ENCODE results near the gene MYO7A.

The MYO7A gene

DNA sequence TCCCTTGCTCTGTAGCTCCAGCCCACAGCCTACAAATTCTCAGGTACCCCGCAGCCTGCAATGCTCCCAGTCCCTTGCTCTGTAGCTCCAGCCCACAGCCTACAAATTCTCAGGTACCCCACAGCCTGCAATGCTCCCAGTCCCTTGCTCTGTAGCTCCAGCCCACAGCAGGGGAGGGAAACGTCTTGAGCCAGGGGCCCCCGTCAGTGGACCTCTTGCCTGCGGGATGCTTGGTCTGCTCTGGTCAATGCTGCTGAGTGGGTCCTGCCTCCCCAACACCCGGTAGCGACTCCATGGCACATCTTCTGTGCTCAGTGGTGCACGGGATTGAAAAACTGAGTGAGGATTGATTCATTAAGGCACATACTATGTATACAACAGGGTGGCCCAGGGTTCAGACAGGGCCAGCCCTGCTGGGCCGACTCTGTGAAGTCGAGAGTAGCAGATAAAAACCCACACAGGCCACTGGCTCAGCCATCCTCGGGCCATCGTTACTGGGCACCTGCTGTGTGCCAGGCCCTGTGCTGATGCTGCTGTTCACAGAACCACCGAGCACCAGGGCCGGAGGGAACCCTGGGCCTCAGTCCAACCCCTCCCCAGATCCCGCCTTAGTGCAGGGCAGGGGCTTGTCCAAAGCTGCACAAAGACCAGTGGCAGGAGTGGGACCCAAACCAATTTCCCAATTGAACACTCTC, 69.7 kb downstream of the MYO7A start:
- TF ChIP-seq GATA2 (IDR thresholded peaks at IDR 0.05; ENCODE audit: low read depth, low read length) (no peak), GATA3 (IDR thresholded peaks at IDR 0.05; ENCODE audit: low read depth, low read length) (no peak)

DNA sequence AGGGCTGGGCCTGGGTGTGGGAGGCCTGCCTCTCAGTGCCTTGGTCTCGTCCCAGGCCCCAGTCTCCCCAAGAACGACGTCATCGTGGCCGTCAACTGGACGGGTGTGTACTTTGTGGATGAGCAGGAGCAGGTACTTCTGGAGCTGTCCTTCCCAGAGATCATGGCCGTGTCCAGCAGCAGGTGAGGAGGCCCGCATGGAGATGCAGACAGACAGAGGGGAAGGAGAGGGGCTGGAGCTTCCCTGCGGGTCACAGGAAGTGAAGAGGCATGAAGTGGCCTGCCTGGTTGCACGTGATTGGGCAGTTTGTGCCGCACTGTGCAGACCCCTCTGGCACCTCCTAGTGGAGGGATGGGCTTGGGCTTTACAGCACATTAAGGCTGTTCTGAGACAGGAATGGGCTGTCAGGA, 70.4 kb downstream of the MYO7A start:
- TF ChIP-seq GATA3 (IDR thresholded peaks at IDR 0.05; ENCODE audit: low read depth, low read length) (no peak), GATA2 (IDR thresholded peaks at IDR 0.05; ENCODE audit: low read depth, low read length) (no peak)

GRCh38 chr11:77199137-77199745, 71.2 kb downstream of the MYO7A start:
- TF ChIP-seq GATA2 (IDR thresholded peaks at IDR 0.05; ENCODE audit: low read depth, low read length) (no peak), GATA3 (IDR thresholded peaks at IDR 0.05; ENCODE audit: low read depth, low read length) (no peak)

DNA sequence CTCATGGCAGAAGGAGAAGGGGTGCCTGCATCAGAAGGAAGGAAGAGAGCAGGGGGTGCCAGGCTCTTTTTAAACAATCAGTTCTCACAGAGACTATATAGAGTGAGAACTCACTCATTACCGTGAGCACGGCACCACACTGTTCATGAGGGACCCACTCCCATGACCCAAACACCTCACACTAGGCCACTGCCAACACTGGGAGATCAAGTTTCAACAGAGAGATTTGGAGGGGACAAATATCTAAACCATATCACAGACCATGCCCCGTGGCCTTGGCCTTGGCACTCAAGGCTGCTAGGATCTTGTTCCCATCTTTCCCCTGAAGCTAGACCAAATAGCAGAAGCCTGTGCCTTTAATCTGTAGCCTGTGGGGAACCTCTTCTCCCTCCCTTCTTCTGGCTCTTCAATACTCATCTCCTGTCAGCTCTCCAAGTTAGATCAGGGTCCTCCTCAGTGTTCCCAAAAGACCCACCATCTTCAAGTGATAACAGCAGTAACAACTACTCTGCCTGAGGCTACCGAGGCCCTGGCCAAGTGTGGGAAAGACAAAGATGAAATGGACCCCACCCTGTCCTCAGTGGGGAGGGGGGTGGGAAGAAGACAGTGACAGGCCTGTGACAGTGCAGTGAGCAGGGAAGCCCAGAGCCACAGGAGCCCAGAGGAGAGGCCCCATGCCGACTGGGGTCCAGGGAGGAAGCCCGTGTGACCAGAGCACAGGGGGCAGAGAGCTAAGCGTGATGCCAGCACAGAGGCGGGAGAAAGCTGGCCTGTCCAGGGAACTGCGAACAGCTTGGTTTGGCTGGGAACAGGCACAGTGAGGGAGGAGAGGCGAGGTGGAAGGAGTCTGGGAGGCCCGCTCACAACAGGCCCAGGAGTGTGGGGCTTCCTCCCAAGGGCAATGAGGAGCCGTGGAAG, 72.6 kb downstream of the MYO7A start:
- TF ChIP-seq GATA3 (IDR thresholded peaks at IDR 0.05; ENCODE audit: low read depth, low read length) = no peak
- no peak for TF ChIP-seq GATA2 (IDR thresholded peaks at IDR 0.05; ENCODE audit: low read depth, low read length)

- no peak for TF ChIP-seq GATA3 (IDR thresholded peaks at IDR 0.05; ENCODE audit: low read depth, low read length)
- TF ChIP-seq GATA2 (IDR thresholded peaks at IDR 0.05; ENCODE audit: low read depth, low read length) = no peak
Observed at GRCh38 chr11:77201370-77201769, 73.3 kb downstream of the MYO7A start.

GRCh38 chr11:77201991-77202841, 74.2 kb downstream of the MYO7A start:
- no peak for TF ChIP-seq GATA3 (IDR thresholded peaks at IDR 0.05; ENCODE audit: low read depth, low read length)
- no peak for TF ChIP-seq GATA2 (IDR thresholded peaks at IDR 0.05; ENCODE audit: low read depth, low read length)

DNA sequence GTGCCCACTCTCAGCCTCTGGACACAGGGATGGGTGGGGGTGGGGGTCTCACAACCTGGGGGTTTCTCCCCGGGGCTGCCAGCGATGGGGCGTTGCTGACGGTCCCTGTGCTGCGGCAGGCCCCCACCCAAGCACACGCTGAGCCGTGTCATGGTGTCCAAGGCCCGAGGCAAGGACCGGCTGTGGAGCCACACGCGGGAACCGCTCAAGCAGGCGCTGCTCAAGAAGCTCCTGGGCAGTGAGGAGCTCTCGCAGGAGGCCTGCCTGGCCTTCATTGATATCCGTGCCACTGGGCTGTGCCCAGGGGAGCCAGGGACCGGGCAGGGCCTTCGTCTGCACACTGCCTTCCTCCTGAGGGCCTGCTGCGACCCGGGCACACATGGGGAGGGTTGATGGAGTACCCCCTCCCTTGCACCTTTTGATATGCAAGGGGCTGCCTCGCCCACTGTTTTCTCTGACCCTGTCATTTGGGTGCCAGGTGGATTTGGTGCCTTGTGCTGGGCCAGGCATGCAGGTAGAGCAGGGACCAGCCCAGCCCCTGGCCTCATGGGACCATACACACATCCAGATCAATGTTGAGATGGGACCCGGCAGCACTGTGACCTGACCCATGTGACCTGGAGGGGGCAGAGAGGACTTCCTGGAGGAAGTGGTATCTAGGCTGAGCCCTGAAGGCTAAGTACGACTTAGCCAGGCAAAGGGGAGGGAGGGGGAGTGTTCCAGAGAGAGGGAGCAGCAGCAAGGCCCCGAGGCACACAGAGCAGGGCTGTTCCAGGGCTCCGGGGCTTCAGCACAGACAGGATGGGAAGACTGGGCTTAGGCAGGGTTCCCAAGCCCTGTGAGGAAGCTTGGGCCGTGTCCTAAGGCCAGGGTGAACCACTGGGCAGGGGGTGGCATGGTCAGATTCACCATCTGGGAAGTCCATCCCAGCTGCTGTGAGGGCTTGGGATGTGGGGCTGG, 75.2 kb downstream of the MYO7A start:
- no peak for TF ChIP-seq GATA2 (IDR thresholded peaks at IDR 0.05; ENCODE audit: low read depth, low read length)
- TF ChIP-seq GATA3 (IDR thresholded peaks at IDR 0.05; ENCODE audit: low read depth, low read length) = no peak

DNA sequence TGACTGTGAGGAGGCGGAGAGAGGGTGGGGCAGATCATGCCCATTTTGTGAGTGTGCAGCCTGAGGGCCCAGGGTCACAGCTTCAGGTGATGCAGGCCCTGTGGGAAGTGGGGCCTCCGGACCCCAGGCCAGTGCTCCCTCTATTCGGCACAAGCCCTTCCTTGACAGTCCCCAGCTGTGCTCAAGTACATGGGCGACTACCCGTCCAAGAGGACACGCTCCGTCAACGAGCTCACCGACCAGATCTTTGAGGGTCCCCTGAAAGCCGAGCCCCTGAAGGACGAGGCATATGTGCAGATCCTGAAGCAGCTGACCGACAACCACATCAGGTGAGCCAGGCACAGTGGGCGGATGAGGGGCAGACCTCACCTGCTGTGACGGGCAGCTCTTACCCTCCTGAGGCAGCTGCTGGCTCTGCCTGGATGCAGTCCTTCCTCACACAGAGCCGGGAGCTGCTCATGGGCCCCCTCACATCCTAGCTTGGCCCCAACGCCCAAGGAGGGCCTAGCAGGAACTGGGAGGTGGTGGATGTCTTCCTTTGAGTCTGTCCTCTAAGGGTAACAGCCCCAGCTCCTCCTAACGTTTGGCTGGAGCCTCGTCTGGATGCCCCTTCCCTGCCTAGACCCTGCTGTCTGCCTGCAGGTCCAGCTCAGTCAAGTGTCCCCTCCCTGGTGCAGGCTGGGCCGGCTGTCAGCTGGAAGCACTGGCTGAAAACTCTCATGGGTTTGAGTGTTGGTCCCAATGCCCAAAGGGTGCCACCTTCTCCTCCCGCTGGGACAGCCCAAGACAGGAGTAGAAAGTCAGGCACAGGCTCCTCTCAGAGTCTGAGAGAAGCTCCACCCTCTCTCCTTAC, 76.1 kb downstream of the MYO7A start:
- TF ChIP-seq GATA2 (IDR thresholded peaks at IDR 0.05; ENCODE audit: low read depth, low read length) (no peak), GATA3 (IDR thresholded peaks at IDR 0.05; ENCODE audit: low read depth, low read length) (no peak)

GRCh38 chr11:77204754-77205466, 76.9 kb downstream of the MYO7A start:
- no peak for TF ChIP-seq GATA2 (IDR thresholded peaks at IDR 0.05; ENCODE audit: low read depth, low read length)
- TF ChIP-seq GATA3 (IDR thresholded peaks at IDR 0.05; ENCODE audit: low read depth, low read length) = no peak

DNA sequence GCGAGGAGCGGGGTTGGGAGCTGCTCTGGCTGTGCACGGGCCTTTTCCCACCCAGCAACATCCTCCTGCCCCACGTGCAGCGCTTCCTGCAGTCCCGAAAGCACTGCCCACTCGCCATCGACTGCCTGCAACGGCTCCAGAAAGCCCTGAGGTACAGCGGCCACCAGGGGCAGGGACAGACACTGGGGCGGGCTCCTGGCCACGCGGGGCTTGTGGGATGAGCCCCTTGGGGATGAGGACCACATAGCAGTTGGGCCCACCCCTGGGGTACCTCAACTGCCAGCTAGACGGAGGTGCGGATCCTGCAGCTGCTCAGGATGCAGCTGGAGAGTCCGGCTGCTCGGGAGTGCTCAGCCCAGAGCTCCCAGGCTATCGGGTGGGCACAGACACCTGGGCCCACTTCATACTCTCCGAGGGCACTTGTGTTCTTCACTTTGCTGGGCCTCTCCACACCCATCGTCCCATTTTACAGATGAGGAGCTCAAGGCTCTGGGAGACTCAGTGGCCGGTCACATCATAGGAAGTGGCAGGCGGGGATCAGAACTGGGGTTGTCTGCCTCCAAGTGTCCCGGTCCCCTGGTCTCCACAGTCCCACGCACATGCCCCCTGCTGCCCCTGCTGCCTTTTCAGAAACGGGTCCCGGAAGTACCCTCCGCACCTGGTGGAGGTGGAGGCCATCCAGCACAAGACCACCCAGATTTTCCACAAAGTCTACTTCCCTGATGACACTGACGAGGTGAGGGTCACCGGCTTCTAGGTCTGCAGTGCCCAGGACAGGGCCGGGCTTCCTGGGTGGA, 77.6 kb downstream of the MYO7A start:
- TF ChIP-seq GATA2 (IDR thresholded peaks at IDR 0.05; ENCODE audit: low read depth, low read length) (no peak), GATA3 (IDR thresholded peaks at IDR 0.05; ENCODE audit: low read depth, low read length) (no peak)
